NB4 (cell line): ENCODE results near the gene MIDN.

Experiments
- CTCF ChIP-seq: IDR thresholded peaks from one replicate; pipeline ENCODE4 v1.5.1; 2012; ENCODE audit warnings: low read depth, low read length
- POLR2A ChIP-seq: IDR thresholded peaks from 2 replicates; pipeline ENCODE4 v1.6.1; 2011; ENCODE audit warnings: mild to moderate bottlenecking; ENCODE audit not compliant: insufficient read length; ENCODE audit errors: extremely low read depth

GRCh38 chr19:1237754-1238368, 10.5 kb upstream of the MIDN start, which contains the start of gene CBARP:
- TF ChIP-seq CTCF = no peak
- no peak for TF ChIP-seq POLR2A
